ENCODE data around the gene NLRP9.

DNA sequence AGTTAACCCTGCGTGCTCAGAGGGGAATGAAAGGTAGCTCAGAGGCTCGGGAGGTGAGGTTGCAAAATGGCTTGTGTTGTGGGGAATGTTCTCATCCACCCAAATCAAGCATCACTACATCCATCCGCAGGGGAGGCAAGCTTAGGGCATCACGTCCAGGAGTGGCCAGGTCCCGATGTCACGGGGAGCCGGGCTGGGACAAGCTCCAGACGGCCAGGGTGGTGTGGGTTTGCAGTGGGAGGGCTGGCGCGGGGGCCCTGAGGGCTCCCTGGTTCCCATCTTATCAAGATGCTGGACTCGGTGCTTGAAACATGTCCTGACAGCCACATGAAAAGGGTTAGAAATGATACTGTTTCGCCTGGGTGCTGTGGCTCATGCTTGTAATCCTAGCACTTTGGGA, 37.4 kb downstream of the NLRP9 start:
- TF ChIP-seq, protein P1, sequence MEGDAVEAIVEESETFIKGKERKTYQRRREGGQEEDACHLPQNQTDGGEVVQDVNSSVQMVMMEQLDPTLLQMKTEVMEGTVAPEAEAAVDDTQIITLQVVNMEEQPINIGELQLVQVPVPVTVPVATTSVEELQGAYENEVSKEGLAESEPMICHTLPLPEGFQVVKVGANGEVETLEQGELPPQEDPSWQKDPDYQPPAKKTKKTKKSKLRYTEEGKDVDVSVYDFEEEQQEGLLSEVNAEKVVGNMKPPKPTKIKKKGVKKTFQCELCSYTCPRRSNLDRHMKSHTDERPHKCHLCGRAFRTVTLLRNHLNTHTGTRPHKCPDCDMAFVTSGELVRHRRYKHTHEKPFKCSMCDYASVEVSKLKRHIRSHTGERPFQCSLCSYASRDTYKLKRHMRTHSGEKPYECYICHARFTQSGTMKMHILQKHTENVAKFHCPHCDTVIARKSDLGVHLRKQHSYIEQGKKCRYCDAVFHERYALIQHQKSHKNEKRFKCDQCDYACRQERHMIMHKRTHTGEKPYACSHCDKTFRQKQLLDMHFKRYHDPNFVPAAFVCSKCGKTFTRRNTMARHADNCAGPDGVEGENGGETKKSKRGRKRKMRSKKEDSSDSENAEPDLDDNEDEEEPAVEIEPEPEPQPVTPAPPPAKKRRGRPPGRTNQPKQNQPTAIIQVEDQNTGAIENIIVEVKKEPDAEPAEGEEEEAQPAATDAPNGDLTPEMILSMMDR (IDR thresholded peaks at IDR 0.05), result no peak
- TF ChIP-seq EP300 (IDR thresholded peaks at IDR 0.05) (no peak), POLR2AphosphoS5 (IDR thresholded peaks at IDR 0.05) (no peak), POLR2A (IDR thresholded peaks at IDR 0.05) (no peak)

All from gastroesophageal sphincter (tissue), 3 donors.